Suppressor macrophage treated with lipopolysaccharide for 1 hour (primary cell): ENCODE results near the gene MIA.
"Not testable (repeated sequence)": the region's sequence is repeated elsewhere in the genome, so short reads cannot be mapped to it uniquely, and the experiment has no call there.

Experiments
- DNase-seq, 3 donors: peaks; one replicate each; pipeline ENCODE4 v3.0.0-alpha.2; 2020 to 2022

MIA gene

GRCh38 chr19:40825460-40826095, 50.3 kb downstream of the MIA start:
- not testable (repeated sequence) for DNase-seq

- not testable (repeated sequence) for DNase-seq
Measured at GRCh38 chr19:40826312-40826698, 51.0 kb downstream of the MIA start.

DNA sequence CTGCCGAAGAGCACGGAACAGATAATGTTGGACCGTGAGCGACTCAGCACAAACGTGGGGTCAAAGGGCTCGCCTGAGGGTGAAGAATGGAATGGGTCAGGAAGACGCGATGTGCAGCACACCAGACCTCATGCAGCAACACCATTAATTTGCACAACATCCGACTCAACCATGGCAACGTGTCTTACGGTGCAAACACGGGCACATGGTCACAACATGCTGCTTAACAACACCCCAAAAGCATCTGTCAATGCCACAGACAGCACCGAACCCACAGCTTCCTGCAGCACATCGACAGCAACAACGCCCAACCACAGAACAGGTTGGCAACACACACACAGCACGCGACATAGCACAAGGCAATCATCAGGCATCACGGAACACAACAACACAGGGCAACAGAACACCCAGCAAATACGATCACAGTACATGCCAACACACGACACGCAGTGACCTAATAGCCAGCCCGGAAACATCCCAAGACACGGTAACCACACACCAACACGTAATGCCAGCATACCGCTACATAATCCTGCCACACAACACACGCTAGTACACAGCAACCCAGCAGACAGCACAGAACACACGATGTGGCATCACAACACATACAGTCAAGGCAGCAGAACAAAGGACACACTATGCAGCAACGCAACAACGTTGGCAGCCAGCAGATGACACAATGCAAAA, 51.5 kb downstream of the MIA start:
- not testable (repeated sequence) for DNase-seq
